Osteocyte (in vitro differentiated cells): ENCODE measurements around the gene TRIM41. TPM values are rescaled to one million over a fixed set of nuclear protein-coding genes. Genes with fewer than 3 reads are reported as not detected.

ENCODE experiments used
- DNase-seq: peaks from one replicate; pipeline ENCODE4 v3.0.0; 2021; ENCODE audit warnings: mixed read lengths; ENCODE audit not compliant: unreplicated experiment; ENCODE audit errors: extremely low spot score
- H3K27ac Mint-ChIP-seq: one replicate; pipeline ENCODE4 v1.8.0; 2021; ENCODE audit warnings: mild to moderate bottlenecking, mixed read lengths; ENCODE audit not compliant: unreplicated experiment
- H3K27me3 Mint-ChIP-seq: one replicate; pipeline ENCODE4 v1.8.0; 2021; ENCODE audit warnings: mixed read lengths; ENCODE audit not compliant: unreplicated experiment
- H3K36me3 Mint-ChIP-seq: one replicate; pipeline ENCODE4 v1.8.0; 2021; ENCODE audit warnings: mixed read lengths; ENCODE audit not compliant: unreplicated experiment
- H3K4me1 Mint-ChIP-seq: one replicate; pipeline ENCODE4 v1.8.0; 2021; ENCODE audit warnings: mixed read lengths; ENCODE audit not compliant: unreplicated experiment
- H3K4me3 Mint-ChIP-seq: one replicate; pipeline ENCODE4 v1.8.0; 2021; ENCODE audit warnings: mild to moderate bottlenecking, moderate library complexity, mixed read lengths; ENCODE audit not compliant: unreplicated experiment
- H3K9me3 Mint-ChIP-seq: one replicate; pipeline ENCODE4 v1.8.0; 2021; ENCODE audit warnings: mixed read lengths; ENCODE audit not compliant: unreplicated experiment
- total RNA-seq: library from RNA; stranded (reverse); gene quantifications from 2 replicates; pipeline ENCODE4 v1.2.1, GENCODE V29; 2021
- TF ChIP-seq, protein P1 (sequence below): fragments of 200-600 bp; sonication (generic); IDR thresholded peaks from 2 replicates; pipeline ENCODE4 v1.5.0; 2021; ENCODE audit warnings: antibody characterized with exemption, mild to moderate bottlenecking, moderate library complexity

The TRIM41 gene
- total RNA-seq, 1 donor from 2014 or later: 27.1 TPM

DNA sequence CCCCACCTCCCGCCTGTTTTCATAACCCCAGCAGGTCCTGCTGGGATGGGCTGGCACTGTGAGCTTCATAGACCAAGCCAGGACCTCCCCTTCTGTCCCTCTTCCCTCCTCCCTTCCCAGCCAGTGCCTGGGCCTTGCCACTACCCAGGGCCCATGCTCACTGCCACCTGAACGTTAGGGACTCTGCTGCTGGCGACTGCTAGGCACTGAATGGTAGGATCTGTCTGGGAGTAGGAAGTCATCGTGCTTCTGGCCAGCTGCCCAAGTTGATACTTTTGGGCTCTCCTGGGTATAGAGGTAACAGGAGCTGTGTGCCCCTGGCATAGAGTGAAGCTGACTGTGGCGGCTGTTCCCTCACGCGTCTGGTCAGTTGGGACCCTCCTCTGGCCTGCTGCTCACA, 8.4 kb downstream of the TRIM41 start:
- H3K4me3 Mint-ChIP-seq: no peak overlapping the region
- H3K27me3 Mint-ChIP-seq: no peaks in the 10 kb centered on the region
- peaks cover 8% of the 10 kb centered on the region for H3K4me1 Mint-ChIP-seq
- peaks cover 20% of the 10 kb centered on the region for H3K36me3 Mint-ChIP-seq
- no peak for DNase-seq
- H3K9me3 Mint-ChIP-seq: no peaks in the 10 kb centered on the region
- H3K27ac Mint-ChIP-seq: no peak overlapping the region
- TF ChIP-seq, protein P1, sequence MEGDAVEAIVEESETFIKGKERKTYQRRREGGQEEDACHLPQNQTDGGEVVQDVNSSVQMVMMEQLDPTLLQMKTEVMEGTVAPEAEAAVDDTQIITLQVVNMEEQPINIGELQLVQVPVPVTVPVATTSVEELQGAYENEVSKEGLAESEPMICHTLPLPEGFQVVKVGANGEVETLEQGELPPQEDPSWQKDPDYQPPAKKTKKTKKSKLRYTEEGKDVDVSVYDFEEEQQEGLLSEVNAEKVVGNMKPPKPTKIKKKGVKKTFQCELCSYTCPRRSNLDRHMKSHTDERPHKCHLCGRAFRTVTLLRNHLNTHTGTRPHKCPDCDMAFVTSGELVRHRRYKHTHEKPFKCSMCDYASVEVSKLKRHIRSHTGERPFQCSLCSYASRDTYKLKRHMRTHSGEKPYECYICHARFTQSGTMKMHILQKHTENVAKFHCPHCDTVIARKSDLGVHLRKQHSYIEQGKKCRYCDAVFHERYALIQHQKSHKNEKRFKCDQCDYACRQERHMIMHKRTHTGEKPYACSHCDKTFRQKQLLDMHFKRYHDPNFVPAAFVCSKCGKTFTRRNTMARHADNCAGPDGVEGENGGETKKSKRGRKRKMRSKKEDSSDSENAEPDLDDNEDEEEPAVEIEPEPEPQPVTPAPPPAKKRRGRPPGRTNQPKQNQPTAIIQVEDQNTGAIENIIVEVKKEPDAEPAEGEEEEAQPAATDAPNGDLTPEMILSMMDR: no peak

DNA sequence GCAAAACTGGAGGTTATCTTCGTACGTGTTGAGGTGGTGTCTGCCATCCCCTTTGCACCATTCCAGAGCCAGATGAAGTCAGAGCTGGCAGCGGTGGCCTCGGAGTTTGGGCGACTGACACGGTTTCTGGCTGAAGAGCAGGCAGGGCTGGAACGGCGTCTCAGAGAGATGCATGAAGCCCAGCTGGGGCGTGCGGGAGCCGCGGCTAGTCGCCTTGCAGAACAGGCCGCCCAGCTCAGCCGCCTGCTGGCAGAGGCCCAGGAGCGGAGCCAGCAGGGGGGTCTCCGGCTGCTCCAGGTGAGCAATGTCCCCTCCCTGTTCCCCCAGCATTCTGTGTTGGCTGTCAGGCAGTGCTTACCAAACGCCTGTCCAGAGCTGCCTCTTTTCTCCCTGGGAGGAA, 9.5 kb downstream of the TRIM41 start:
- Mint-ChIP-seq H3K27me3 (no peaks in the 10 kb centered on the region), H3K4me3 (no peak overlapping the region), H3K36me3 (peaks cover 30% of the 10 kb centered on the region), H3K27ac (no peak overlapping the region), H3K4me1 (peaks cover 8% of the 10 kb centered on the region), H3K9me3 (no peaks in the 10 kb centered on the region)
- TF ChIP-seq, protein P1: no peak
- no peak for DNase-seq

DNA sequence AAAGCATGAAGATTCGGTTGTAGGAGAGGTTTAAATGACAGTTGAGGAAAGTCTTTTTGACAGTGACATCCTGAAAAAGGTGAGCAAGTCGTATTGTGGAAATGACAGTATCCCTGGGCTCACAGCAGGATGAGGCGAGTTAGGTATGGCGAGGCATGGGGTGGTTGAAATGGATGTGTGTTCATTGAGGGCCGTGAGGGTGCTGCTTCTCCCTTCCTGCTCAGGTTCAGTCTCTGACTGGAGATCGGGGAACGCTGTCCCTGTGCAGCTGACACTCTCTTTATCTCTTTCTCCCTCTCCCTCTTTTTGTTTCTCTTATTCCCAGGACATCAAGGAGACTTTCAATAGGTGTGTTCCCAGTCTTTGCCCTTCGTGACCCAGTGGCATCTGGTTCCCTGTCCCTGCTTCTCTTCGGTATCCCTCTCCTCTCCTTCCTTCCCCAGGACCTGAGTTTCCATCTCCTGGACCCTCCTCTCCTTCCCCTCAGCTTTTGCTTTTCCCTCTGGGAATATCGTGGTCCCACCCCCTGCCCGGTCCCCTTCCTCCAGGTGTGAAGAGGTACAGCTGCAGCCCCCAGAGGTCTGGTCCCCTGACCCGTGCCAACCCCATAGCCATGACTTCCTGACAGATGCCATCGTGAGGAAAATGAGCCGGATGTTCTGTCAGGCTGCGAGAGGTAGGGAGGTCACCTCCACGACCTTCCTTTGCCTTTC, 10.2 kb downstream of the TRIM41 start:
- Mint-ChIP-seq H3K9me3 (no peaks in the 10 kb centered on the region), H3K27ac (peak overlapping the region; percentile 41), H3K27me3 (no peaks in the 10 kb centered on the region), H3K36me3 (peaks cover 36% of the 10 kb centered on the region), H3K4me1 (peaks cover 9% of the 10 kb centered on the region), H3K4me3 (no peak overlapping the region)
- TF ChIP-seq, protein P1: no peak
- no peak for DNase-seq

DNA sequence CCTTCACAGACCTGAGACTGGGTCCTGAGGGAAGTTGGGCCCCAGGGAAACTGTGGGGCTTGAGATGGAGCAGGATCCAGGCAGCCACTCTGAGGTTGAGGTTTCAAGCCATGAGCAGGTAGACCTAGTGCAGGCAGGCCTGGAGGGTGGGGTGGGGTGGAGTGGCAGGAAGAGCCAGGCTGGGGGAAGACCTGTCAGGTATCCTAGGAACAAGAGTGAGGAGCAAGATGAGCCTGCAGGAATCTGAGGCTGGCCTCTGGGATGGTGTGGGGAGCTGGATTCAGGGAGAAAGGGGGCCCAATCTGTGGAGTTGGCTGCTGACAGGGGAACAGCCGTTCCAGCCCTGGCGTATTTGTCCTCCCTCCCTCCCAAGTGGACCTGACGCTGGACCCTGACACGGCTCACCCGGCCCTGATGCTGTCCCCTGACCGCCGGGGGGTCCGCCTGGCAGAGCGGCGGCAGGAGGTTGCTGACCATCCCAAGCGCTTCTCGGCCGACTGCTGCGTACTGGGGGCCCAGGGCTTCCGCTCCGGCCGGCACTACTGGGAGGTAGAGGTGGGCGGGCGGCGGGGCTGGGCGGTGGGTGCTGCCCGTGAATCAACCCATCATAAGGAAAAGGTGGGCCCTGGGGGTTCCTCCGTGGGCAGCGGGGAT, 10.8 kb downstream of the TRIM41 start:
- peaks cover 11% of the 10 kb centered on the region for H3K4me1 Mint-ChIP-seq
- peaks cover 42% of the 10 kb centered on the region for H3K36me3 Mint-ChIP-seq
- H3K9me3 Mint-ChIP-seq: no peaks in the 10 kb centered on the region
- no peaks in the 10 kb centered on the region for H3K27me3 Mint-ChIP-seq
- no peak for DNase-seq
- TF ChIP-seq, protein P1: no peak
- no peak overlapping the region for H3K4me3 Mint-ChIP-seq
- no peak overlapping the region for H3K27ac Mint-ChIP-seq
